ENCODE data around the gene TC2N.

DNA sequence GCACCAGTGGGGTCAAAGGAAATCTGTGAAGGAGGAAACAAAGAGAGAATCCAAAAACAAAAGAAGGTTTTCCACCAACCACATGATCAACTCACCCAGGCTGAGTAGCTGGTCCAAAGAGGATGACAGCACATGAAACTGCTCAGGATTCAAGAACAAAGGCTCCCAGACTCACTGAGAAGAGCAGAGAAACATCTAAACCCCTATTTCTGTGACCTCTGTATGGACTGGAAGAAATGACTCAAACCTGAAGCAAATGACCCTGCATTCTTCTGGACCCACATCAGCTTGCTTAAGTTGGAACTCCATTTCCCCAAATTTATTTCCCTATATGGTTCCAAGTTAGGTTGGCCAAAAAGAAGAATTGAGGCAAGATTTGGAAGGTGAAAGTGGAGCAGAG is 26.3 kb downstream of the TC2N start:
- TF ChIP-seq, protein P1, sequence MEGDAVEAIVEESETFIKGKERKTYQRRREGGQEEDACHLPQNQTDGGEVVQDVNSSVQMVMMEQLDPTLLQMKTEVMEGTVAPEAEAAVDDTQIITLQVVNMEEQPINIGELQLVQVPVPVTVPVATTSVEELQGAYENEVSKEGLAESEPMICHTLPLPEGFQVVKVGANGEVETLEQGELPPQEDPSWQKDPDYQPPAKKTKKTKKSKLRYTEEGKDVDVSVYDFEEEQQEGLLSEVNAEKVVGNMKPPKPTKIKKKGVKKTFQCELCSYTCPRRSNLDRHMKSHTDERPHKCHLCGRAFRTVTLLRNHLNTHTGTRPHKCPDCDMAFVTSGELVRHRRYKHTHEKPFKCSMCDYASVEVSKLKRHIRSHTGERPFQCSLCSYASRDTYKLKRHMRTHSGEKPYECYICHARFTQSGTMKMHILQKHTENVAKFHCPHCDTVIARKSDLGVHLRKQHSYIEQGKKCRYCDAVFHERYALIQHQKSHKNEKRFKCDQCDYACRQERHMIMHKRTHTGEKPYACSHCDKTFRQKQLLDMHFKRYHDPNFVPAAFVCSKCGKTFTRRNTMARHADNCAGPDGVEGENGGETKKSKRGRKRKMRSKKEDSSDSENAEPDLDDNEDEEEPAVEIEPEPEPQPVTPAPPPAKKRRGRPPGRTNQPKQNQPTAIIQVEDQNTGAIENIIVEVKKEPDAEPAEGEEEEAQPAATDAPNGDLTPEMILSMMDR (IDR thresholded peaks at IDR 0.05; ENCODE audit: extremely low read depth in 1 of 2, insufficient read depth in 1 of 2, low read depth in 1 of 2, low read length in 2 of 2) = no peak
- TF ChIP-seq POLR2A (IDR thresholded peaks at IDR 0.05; ENCODE audit: low read depth, low read length) = no peak
- no peak for TF ChIP-seq MAX (IDR thresholded peaks at IDR 0.05; ENCODE audit: insufficient read depth, insufficient read length)
- TF ChIP-seq EZH2 (IDR thresholded peaks at IDR 0.05; ENCODE audit: borderline replicate concordance, low read depth, low read length, severe bottlenecking) = no peak

Measured in endothelial cell of umbilical vein (primary cell).